GM21526 (cell line): ENCODE results near the gene SERPINA1.

Experiments
- ATAC-seq: cut with Tn5 transposase; IDR thresholded peaks from one replicate; pipeline ENCODE4 v1.9.1; 2021; ENCODE audit warnings: moderate library complexity; ENCODE audit not compliant: unreplicated experiment, low FRiP score

Gene SERPINA1

DNA sequence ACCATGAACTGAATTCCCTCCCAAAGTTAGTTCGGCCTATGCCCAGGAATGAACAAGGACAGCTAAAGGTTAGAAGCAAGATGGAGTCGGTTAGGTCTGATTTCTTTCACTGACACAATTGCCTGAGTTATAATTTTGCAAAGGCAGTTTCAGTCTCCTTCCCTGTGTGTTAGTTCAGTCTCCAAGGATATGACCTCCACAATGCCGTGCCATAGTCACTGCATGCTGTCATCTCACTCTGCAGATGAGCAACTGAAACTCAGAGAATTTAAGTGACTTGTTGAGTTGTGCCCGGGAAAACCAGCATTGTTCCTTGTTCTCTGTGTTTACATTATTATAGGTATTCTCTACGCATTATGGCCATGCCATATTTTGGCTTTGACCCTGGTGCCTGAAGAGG, 10.1 kb upstream of the SERPINA1 start:
- no peak for ATAC-seq

DNA sequence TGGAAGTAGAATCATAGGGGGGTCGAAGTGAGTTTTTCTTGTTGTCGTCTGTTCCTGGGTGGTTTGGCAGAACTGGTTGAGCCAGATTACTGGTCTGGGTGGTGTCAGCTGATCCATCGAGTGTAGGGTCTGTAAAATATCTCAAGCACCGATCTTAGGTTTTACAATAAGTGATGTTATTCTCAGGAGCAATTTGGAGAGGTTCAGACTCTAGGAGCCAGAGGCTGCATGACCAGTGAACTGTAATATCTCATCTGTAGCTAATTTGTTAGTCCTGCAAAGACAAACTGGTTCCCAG, 9.7 kb upstream of the SERPINA1 start:
- ATAC-seq: no peak

DNA sequence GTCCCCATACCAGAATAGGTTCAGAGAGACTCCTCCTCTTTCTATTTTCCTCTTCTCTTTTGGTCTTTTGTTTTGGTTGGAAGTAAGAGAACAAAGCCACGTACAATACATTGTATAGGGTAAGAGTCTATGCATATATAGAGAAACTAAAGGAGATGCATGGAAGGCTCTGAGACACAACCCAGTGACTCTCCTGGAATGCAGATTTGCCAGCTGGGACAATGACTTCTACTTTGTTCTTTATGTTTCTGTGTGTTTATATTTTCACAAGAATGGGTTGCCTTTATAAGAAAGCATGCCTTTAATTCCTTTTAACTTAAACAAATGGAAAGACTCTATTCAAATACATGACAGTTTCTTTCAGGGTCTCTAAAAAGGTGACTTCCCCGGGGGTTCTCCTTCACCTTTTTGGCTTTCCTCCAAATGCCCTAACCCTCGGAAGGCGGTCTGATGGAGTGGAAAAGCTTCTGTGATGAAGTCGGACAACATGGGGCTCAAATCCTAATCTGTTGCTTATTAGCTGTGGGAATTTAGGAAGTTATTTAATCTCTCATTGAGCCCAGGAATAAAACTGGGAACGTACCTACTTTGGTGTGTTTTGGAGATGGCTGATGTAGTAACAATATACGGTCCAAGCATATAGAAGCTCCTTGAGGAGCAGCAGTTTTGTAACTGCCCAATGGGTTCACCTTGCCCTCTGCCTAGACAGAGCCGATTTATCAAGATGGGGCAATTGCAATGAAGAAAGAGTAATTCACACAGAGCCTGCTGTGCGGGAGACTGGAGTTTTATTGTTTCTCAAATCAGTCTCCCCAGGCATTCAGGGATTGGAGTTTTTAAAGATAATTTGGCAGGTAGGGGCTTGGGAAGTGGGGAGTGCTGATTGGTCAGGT, 9.1 kb upstream of the SERPINA1 start:
- no peak for ATAC-seq

GRCh38 chr14:94396628-94397225, 8.3 kb upstream of the SERPINA1 start:
- no peak for ATAC-seq

DNA sequence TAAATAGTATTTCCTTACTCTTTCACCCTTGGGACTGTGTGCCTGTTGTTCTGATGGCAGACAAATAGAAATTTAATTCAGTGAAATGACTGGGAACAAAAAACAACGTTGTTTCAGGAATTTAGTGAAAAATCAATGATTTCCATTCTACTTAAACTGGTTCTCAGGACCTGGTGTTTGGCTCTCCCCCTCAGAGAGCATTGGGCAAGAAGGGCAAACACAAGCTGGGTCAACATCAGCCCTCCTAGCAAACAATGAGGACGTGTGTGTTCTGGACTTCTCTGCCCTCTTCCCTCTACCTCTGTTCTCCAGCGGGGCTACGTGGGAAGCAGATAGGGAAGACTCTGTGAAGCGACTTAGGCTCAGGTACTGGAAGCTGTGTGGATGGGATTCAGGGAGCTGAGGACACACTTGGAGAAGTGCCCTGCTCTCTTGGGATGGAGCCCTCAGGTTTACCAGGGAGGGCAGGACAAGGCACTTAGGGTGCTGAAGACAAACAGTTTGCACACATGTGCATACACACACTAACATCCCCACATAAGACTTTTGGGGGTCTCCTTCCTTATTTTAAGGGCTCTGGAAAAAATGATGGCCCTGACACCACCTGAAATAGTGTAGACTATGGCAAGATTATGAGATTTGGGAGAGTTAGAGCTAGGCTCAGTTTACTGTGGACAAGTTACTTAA, 7.6 kb upstream of the SERPINA1 start:
- ATAC-seq: no peak

DNA sequence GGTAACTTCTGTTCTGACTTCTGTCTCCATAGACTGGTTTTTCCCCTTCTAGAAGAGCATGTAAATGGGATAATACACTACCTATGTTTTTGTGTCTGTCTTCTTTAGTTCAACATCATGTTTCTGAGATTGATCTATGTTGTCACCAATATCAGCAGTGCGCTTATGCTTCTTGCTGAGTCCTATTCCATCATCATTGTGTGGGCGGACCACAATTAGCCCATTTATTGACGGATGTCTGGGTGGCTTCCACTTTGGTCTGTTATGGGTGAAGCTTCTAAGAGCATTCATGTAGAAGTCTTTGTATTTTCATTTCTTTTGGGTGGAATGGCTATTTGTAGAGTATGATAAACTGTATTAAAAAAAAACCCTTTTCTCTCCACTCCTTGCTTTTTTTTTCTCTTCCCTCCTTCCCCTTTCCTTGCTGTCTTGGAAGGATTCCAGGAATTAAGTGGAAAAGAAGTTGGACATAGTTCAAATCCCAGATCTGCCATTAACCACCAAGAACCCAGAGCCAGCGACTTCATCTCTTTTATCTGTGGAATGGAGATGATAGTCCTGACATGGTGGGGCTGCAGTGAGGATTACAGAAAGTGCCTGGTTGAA, 7.0 kb upstream of the SERPINA1 start:
- no peak for ATAC-seq

DNA sequence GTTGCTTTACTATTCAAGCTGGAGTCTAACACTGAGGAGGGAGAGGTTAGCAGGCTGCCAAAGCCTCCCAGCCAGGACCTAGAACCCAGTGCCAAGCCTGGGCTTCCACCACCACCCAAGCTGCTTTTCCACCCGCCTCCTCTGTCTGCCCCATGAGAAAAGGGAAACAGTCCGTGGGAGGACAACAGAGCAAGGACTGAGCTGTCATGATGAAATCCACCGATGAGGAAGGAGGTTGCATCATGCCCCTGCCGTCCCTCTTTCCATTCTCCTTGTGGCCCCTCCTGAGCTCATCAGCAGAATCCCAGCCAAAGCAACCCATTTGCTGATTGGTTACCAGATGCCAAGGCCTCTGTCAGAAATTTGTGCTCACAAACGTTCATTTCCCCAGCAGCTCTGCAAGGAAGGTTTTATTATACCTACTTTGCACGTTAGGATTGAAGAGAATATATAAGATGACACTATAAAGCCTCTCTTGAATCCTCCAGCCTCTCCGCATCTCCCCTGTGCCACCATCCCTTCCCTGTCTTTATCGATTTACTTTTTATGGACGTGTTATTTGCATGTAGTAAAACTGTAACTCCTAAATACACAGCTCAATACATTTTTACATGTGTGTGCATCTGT, 6.3 kb upstream of the SERPINA1 start:
- ATAC-seq: no peak

- ATAC-seq: no peak
Measured at GRCh38 chr14:94394025-94394493, 5.7 kb upstream of the SERPINA1 start.

DNA sequence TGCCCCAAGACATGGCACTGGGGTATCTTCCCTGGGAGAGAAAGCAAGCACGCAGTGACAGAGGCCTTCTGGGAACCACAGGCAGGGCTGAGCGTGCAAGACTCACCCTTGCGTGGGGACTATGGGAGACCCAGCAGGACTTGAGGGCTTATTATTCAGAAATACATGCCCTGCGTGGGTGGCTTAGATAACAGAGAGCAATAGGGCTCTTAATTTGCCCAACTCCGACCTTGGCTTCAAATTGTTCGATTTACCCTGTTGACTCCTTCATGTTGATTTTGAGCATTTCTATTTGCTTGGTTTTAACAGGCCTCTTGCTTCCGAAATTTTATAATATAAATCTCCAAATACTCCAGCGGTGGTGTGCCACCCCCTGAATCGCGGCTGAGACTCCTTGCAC, 5.1 kb upstream of the SERPINA1 start:
- ATAC-seq: no peak

GRCh38 chr14:94392510-94392935, 4.1 kb upstream of the SERPINA1 start:
- ATAC-seq: no peak

DNA sequence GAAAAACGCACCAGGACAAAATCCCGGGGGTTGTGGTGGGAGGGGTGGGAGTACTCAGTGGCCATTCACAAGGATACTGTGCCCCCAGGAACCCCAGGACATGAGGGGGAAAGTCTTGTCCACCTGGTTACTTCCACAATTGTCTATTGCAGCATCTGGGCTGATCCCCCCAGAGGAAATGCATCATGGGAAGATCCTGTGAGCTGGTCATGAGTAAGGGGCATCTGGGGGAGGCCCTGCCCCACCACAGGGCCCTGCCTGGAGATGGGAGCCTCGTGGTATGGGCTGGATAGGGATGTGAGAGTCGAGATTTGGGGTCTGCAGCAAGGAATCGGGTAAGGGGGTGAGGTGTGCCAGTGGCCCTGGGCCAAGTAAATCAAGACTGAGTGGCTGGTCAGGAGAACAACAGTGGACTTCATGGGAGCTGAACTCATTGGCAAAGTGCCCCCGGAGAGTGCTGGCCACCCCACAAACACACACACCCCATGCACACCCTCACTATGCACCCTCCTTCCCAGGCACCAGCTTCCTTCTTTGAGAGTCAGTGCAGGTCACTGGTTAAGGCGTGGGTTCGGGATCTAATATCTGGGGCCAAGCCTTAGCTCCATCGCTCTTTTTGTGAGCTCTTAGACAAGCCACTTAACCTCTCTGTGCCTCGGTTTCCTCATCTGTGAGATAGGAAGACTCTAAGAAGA, 3.0 kb upstream of the SERPINA1 start:
- no peak for ATAC-seq

DNA sequence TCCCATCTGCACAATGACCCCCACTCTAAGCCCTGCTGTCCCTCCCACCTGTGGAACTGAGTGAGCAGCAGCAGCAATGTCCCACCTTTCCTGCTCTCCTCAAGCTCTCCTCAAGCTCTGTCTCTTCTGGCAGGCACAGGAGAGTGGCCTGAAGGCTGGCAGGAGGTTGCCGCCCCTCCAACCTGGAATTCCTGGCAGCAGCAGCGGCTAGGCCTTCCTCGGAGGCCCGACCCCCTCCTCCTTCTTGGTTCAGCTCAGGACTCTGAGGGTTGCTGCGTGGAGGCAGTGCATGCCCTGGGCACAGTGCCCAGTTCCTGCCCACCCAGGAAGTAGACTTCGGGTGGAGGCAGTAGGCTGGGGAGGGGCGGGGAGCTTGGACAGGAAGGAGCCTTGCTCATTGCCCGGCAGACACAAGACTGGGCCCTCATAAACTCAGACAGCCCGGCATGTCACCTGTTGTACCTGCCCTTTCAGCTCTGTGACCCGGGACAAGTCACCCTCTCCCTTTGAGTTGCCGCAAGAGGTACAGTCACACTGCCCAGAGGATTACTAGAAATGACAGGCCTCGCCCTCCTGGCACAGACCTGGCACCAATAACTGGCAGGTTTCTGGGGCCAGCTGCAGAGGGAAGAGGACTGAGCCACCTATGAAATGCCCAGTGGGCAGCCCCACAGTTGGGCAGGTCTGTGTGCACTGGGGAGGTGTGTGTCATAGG, 2.1 kb upstream of the SERPINA1 start:
- ATAC-seq: no peak

GRCh38 chr14:94389731-94390371, 1.4 kb upstream of the SERPINA1 start:
- ATAC-seq: no peak

- no peak for ATAC-seq
Measured at GRCh38 chr14:94389104-94389469, 685 bp upstream of the SERPINA1 start.

GRCh38 chr14:94388027-94388383, 397 bp downstream of the SERPINA1 start:
- no peak for ATAC-seq

- ATAC-seq: no peak
Measured at GRCh38 chr14:94387051-94388026, 1.1 kb downstream of the SERPINA1 start.

DNA sequence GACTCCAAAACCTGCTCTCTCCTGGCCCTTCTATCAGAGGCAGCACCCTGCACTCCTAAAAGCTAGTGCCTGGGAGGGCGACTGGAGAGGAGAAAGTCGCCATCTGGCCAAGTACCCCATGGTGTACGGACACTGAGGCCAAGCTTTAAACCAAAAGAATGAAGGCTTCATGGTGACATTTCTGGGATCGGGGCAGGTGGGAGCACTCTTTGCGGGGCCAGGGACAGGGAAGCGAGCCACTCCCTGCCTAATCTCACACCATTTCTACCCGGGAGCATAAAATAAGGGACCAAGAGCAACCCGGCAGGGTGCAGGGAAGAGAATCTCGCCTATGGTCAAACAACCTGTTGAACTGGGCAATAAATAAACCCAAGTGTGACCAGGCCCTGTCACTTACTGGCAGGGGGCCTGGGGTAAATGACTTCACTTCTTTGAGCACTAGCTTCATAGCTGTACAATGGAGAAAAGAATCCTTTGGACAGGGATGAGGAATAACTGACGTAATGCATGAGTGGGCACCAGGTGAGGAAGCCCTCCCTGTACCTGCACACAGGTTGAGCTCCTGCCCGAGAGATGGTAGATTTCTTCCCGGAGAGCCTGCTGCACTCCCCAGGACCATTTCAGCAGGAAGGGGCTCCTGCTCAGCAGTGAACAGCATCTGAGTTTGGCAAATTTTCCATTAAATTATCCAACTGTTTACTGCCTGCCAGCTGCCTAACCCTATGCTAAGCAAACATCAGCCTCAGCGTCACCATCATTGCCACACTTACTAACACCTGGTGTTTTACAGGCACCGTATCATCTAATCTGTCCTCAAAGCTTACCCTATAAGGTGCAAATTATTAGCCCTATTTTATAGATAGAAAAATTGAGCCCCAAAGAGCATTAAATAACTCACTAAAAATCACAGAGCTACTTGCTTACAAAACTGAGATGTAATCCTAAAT, 2.0 kb downstream of the SERPINA1 start:
- ATAC-seq: no peak
